ENCODE measurements around the gene WIZ. TPM values are rescaled to one million over a fixed set of nuclear protein-coding genes. Genes with fewer than 3 reads are reported as not detected.

The WIZ gene
- total and polyA plus RNA-seq, 2 experiments from 2014 or later, result 8.9 to 39.5 TPM

DNA sequence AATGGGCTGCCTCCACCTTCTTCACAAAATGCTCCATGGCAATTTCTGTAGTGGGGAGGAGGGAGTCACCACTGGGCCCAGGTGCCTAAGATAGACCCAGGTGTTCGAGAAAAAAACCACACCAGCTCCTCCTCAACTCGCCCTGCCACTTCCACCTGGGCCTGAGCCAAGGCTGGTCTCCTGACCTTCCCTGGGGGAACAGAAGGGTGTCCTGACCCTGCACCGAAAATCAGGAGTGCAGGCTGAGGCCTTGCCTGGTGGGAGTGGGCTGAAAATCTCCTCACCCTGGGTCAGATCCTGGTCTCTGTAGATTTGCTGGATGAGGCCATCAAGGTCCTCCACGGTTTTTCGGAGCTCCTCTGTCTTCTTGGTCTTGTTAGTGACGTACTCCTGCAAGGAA, 52.5 kb downstream of the WIZ start:
- Histone ChIP-seq H3K36me3 (ENCODE audit: insufficient read depth) (peaks cover 9% of the 10 kb centered on the region), H3K4me2 (no peak overlapping the region), H2AFZ (no peak overlapping the region), H3K9me2 (ENCODE audit: insufficient read depth) (no peaks in the 10 kb centered on the region), H3K4me1 (ENCODE audit: insufficient read depth) (no peaks in the 10 kb centered on the region), H3K27ac (ENCODE audit: low read depth) (no peak overlapping the region), H3F3A (replicated peaks; ENCODE audit: low read depth) (0 out of 2 replicates have a peak, but pooled peaks cover 5% of the 10 kb centered on the region), H3K27me3 (ENCODE audit: insufficient read depth) (no peaks in the 10 kb centered on the region), H4K20me1 (replicated peaks; ENCODE audit: insufficient read depth) (peaks cover 7% of the 10 kb centered on the region), H3K79me2 (replicated peaks; ENCODE audit: insufficient read depth) (peaks cover 34% of the 10 kb centered on the region), H3K4me3 (no peak overlapping the region)
- H3K4me1 Mint-ChIP-seq, result no peaks in the 10 kb centered on the region
- no peak overlapping the region for H3K27ac Mint-ChIP-seq
- TF ChIP-seq ETS1 (IDR thresholded peaks at IDR 0.05), result no peak
- no peak for TF ChIP-seq ZNF462 (CRISPR knock-in tag; IDR thresholded peaks at IDR 0.05)
- TF ChIP-seq JUNB (IDR thresholded peaks at IDR 0.05; ENCODE audit: unreplicated experiment), result no peak
- TF ChIP-seq, protein P1, sequence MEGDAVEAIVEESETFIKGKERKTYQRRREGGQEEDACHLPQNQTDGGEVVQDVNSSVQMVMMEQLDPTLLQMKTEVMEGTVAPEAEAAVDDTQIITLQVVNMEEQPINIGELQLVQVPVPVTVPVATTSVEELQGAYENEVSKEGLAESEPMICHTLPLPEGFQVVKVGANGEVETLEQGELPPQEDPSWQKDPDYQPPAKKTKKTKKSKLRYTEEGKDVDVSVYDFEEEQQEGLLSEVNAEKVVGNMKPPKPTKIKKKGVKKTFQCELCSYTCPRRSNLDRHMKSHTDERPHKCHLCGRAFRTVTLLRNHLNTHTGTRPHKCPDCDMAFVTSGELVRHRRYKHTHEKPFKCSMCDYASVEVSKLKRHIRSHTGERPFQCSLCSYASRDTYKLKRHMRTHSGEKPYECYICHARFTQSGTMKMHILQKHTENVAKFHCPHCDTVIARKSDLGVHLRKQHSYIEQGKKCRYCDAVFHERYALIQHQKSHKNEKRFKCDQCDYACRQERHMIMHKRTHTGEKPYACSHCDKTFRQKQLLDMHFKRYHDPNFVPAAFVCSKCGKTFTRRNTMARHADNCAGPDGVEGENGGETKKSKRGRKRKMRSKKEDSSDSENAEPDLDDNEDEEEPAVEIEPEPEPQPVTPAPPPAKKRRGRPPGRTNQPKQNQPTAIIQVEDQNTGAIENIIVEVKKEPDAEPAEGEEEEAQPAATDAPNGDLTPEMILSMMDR (conservative IDR thresholded peaks at IDR 0.05; ENCODE audit: low read depth in 2 of 2), result no peak
- no peak for TF ChIP-seq NANOG (IDR thresholded peaks at IDR 0.05; ENCODE audit: borderline replicate concordance)
- no peak for TF ChIP-seq EZH2 (IDR thresholded peaks at IDR 0.05; ENCODE audit: low read depth, unreplicated experiment)
- TF ChIP-seq, protein P2, sequence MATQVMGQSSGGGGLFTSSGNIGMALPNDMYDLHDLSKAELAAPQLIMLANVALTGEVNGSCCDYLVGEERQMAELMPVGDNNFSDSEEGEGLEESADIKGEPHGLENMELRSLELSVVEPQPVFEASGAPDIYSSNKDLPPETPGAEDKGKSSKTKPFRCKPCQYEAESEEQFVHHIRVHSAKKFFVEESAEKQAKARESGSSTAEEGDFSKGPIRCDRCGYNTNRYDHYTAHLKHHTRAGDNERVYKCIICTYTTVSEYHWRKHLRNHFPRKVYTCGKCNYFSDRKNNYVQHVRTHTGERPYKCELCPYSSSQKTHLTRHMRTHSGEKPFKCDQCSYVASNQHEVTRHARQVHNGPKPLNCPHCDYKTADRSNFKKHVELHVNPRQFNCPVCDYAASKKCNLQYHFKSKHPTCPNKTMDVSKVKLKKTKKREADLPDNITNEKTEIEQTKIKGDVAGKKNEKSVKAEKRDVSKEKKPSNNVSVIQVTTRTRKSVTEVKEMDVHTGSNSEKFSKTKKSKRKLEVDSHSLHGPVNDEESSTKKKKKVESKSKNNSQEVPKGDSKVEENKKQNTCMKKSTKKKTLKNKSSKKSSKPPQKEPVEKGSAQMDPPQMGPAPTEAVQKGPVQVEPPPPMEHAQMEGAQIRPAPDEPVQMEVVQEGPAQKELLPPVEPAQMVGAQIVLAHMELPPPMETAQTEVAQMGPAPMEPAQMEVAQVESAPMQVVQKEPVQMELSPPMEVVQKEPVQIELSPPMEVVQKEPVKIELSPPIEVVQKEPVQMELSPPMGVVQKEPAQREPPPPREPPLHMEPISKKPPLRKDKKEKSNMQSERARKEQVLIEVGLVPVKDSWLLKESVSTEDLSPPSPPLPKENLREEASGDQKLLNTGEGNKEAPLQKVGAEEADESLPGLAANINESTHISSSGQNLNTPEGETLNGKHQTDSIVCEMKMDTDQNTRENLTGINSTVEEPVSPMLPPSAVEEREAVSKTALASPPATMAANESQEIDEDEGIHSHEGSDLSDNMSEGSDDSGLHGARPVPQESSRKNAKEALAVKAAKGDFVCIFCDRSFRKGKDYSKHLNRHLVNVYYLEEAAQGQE (IDR thresholded peaks at IDR 0.05; ENCODE audit: unreplicated experiment), result no peak
- no peak for TF ChIP-seq STAT1 (IDR thresholded peaks at IDR 0.05; ENCODE audit: unreplicated experiment)
- TF ChIP-seq ZNF331 (CRISPR knock-in tag; IDR thresholded peaks at IDR 0.05; ENCODE audit: low read depth), result no peak
- TF ChIP-seq ZNF114 (CRISPR knock-in tag; IDR thresholded peaks at IDR 0.05), result no peak
- peaks cover 71% of the 10 kb centered on the region for H3K36me3 Mint-ChIP-seq (ENCODE audit: low read depth)
- H3K27me3 Mint-ChIP-seq (ENCODE audit: insufficient read depth, low read depth, poor library complexity), result peaks cover 5% of the 10 kb centered on the region
- DNase-seq (ENCODE audit: low spot score) (no peak), ATAC-seq (no peak)
- no peak overlapping the region for H3K4me3 Mint-ChIP-seq
- no peaks in the 10 kb centered on the region; the same call in 1 of the 3 replicates for H3K9me3 Mint-ChIP-seq
